ENCODE measurements around the gene PNPLA1.
A peak's percentile ranks its signal among the peaks of the same experiment; 100 is the strongest.

The PNPLA1 gene

DNA sequence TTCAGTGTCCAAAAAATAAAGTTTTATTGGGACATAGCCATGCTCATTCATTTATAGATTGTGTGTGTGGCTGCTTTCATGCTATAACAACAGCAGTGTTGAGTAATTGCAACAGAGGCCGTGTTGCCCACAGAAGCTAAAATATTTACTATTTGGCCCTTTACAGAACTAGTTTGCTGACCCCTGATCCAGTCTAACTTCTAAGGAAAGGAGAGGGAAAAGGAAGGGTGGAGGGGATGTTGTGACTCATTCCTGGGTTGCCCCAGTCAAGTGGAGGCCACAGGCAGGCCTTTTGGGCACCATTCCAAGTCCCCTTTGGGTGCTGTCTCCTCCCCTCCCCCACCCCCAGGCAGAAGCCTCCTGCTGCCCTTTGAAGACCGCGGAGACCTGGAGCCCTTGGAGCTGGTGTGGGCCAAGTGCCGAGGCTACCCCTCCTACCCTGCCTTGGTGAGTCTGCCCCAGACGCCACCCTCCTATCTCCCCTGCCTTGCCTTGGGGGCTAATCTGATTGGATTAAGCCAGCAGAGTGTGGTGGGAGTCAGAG lies 44.9 kb upstream of the PNPLA1 start:
- Histone ChIP-seq H3K9me3 (no peaks in the 10 kb centered on the region), H3K36me3 (peaks cover 76% of the 10 kb centered on the region)

GRCh38 chr6:36226438-36227047 lies 43.3 kb upstream of the PNPLA1 start:
- H3K27ac ChIP-seq, result no peak overlapping the region
- no peaks in the 10 kb centered on the region for H3K9me3 ChIP-seq
- TF ChIP-seq, protein P1, sequence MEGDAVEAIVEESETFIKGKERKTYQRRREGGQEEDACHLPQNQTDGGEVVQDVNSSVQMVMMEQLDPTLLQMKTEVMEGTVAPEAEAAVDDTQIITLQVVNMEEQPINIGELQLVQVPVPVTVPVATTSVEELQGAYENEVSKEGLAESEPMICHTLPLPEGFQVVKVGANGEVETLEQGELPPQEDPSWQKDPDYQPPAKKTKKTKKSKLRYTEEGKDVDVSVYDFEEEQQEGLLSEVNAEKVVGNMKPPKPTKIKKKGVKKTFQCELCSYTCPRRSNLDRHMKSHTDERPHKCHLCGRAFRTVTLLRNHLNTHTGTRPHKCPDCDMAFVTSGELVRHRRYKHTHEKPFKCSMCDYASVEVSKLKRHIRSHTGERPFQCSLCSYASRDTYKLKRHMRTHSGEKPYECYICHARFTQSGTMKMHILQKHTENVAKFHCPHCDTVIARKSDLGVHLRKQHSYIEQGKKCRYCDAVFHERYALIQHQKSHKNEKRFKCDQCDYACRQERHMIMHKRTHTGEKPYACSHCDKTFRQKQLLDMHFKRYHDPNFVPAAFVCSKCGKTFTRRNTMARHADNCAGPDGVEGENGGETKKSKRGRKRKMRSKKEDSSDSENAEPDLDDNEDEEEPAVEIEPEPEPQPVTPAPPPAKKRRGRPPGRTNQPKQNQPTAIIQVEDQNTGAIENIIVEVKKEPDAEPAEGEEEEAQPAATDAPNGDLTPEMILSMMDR (IDR thresholded peaks at IDR 0.05), result no peak

More for the DNA sequence above, 44.9 kb upstream of the PNPLA1 start:
- Histone ChIP-seq H3K27me3 (no peaks in the 10 kb centered on the region), H3K4me3 (ENCODE audit: low read depth in 1 of 2, low read length in 1 of 2) (no peak overlapping the region), H3K27ac (no peak overlapping the region), H3K4me1 (ENCODE audit: control insufficient read depth in 1 of 2, insufficient read depth in 1 of 2, low read depth in 1 of 2, low read length in 1 of 2) (peaks cover 24 to 27% of the 10 kb centered on the region in 2 experiments)
- TF ChIP-seq, protein P1 (IDR thresholded peaks at IDR 0.05), result no peak

DNA sequence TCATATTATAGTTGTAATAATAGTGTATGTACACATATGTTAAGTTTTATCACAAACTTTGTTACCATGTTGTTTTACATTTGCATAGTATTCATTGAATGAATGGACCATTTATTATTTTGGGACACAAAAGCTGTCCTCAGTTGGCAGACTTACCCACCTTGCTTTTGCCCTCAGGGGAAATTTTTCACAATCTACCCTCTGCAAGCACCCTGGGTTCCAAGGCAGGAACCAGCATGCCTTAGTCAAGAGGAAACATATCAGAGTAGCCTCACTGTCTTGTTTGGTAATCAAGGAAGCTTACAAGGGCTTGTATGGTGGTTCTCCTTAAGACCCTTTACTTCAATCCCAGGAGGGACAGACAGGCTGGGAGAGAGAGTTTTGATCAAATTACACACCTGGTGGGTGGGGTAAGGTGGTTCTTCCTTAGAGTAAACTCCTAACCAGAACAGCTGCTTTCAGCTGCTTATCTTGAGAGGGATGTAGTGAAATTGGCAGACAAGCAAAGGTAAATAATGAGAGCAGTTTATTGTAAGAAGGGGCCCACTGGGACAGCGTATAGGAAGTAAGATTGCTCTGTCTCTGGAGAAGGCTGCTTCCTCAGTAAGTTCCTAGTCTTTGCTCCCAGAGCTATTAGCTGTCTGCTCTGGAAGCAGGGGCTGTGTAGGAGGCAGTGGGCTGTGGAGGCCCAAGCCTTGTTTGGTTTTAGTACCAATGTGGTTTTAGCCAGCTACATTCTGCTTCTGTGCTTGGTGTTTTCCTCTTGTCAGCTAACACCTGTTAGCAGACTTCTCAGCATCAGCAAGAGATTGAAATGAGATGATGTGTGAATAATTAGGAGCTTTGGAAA lies 42.3 kb upstream of the PNPLA1 start:
- no peaks in the 10 kb centered on the region for H3K27me3 ChIP-seq
- TF ChIP-seq, protein P1 (IDR thresholded peaks at IDR 0.05), result no peak

More at GRCh38 chr6:36226438-36227047, 43.3 kb upstream of the PNPLA1 start:
- Histone ChIP-seq H3K27me3 (no peaks in the 10 kb centered on the region), H3K4me1 (ENCODE audit: control insufficient read depth in 1 of 2, insufficient read depth in 1 of 2, low read depth in 1 of 2, low read length in 1 of 2) (peaks cover 25 to 27% of the 10 kb centered on the region in 2 experiments), H3K36me3 (peaks cover 82% of the 10 kb centered on the region), H3K4me3 (ENCODE audit: low read depth in 1 of 2, low read length in 1 of 2) (no peak overlapping the region)

DNA sequence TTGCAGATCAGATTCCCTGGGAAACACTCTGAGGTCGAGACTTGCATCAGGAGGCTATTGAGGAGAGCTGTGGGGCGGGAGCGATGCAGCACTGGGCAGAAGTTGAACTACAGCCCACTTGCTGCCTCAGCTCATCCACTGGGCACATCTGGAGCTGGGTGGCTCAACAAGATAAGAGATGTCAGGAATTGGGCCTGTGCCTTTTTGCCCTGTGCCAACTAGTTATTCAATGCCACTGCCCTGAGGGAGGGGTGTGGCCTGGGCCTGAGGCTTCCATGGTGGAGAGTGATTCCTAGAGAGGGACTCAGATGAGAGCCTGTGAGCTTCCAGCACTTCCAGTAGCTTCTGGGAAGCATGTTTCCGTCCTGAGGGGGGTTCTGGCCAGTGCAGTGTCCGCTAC lies 40.6 kb upstream of the PNPLA1 start:
- TF ChIP-seq, protein P1 (IDR thresholded peaks at IDR 0.05), result no peak
- Histone ChIP-seq H3K9me3 (no peaks in the 10 kb centered on the region), H3K4me3 (ENCODE audit: low read depth in 1 of 2, low read length in 1 of 2) (no peak overlapping the region), H3K4me1 (ENCODE audit: control insufficient read depth in 1 of 2, insufficient read depth in 1 of 2, low read depth in 1 of 2, low read length in 1 of 2) (peaks cover 43% of the 10 kb centered on the region in 2 experiments), H3K27me3 (no peaks in the 10 kb centered on the region), H3K27ac (no peak overlapping the region), H3K36me3 (peaks cover 72% of the 10 kb centered on the region)

More for the DNA sequence above, 42.3 kb upstream of the PNPLA1 start:
- Histone ChIP-seq H3K9me3 (no peaks in the 10 kb centered on the region), H3K4me1 (ENCODE audit: control insufficient read depth in 1 of 2, insufficient read depth in 1 of 2, low read depth in 1 of 2, low read length in 1 of 2) (peaks cover 36 to 38% of the 10 kb centered on the region in 2 experiments), H3K27ac (peak overlapping the region; percentile 65), H3K4me3 (ENCODE audit: low read depth in 1 of 2, low read length in 1 of 2) (no peak overlapping the region), H3K36me3 (peaks cover 72% of the 10 kb centered on the region)

- H3K27me3 ChIP-seq, result no peaks in the 10 kb centered on the region
- no peak overlapping the region for H3K4me3 ChIP-seq (ENCODE audit: low read depth in 1 of 2, low read length in 1 of 2)
- peaks cover 61% of the 10 kb centered on the region for H3K36me3 ChIP-seq
- H3K9me3 ChIP-seq, result no peaks in the 10 kb centered on the region
- TF ChIP-seq, protein P1 (IDR thresholded peaks at IDR 0.05), result no peak
- peaks cover 43 to 49% of the 10 kb centered on the region in 2 experiments for H3K4me1 ChIP-seq (ENCODE audit: control insufficient read depth in 1 of 2, insufficient read depth in 1 of 2, low read depth in 1 of 2, low read length in 1 of 2)
- H3K27ac ChIP-seq, result peak overlapping the region; percentile 83
Observed at GRCh38 chr6:36230371-36230770, 39.5 kb upstream of the PNPLA1 start.
